ENCODE results near the gene ADGRA1. TPM values are rescaled to one million over a fixed set of nuclear protein-coding genes. Genes with fewer than 3 reads are reported as not detected.

Gene ADGRA1
- total and polyA plus RNA-seq, 10 of the 15 experiments (the other 5 are each of a cell fraction or from before 2014, with no cell fraction given) = not detected

DNA sequence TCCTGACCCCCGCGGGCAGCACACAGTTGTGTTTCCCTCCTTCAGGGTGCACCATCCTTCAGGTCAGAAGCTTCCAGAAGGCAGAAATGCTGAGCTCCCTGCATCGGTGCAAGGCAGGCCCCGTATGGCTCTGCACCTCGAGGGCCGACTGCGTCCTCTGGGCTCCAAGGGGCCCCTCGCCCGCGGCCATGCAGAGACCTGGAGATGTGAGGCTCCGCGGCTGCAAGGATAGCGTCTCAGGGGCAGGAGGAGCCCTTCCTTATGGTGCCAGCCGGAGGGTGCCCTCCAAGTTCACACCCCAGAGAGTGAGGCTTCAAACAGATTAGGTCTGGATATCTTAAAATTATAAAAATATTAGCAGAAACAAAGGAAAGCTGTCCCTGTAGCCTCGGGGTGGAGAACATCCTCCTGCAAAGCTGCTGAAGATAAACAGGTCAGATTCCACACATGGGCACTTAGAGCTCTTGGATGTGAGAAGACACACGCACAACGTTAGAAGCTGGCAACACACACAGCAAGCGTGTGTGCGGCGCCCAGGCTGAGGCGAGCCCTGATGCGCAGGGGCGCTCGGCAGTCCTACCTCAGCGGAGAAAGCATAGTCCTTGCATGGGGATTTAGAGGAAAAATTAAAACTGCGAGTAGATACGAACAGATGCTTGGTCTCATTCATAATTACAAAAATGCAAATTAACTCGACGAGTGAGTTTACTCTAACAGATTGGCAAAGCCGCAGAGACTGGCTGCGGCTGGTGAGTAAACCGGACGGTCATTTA is 92.7 kb downstream of the ADGRA1 start (continued):
- no peak for TF ChIP-seq POLR2AphosphoS2 (IDR thresholded peaks at IDR 0.05; ENCODE audit: low read depth, low read length)
- TF ChIP-seq ZBED1 (IDR thresholded peaks at IDR 0.05; ENCODE audit: borderline replicate concordance) = no peak

DNA sequence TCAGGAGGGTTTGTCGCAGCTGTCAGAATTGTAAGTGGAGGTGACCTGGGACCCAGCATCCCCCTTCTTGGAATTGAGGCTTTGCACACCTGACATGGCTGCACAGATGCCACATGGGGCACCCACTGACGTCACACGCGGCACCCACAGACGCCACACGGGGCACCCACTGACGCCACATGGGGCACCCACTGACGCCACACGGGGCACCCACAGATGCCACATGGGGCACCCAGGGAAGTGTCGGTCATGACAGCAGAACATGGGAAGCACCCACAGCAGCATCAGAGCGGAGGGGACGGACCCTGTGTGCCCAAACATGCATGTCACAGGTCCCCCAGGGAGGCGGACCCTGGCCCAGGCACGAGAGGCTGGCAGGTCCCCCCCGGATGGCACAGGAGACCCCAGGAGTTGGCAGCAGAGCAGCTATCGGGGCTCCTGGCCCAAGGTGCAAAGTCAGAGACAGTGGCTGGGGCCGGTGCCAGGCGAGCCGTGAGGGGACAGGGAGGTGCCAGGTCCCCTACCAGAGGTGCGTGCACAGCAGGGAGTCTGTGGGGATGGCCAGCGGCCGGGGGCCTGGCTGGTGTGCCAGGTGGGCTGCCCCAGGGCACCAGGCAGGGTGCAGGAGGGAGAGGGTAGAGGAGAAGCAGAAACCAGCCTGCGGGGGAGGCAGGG is 93.4 kb downstream of the ADGRA1 start:
- RAD21 ChIA-PET (ENCODE audit: unreplicated experiment) = no interaction called here

More for the DNA sequence above, 93.4 kb downstream of the ADGRA1 start:
- Histone ChIP-seq H3K9me3 (replicated peaks; ENCODE audit: control insufficient read depth, insufficient read depth, low read length) (no peaks in the 10 kb centered on the region; the same call in 2 of the 3 replicates), H3K9ac (ENCODE audit: control insufficient read depth, insufficient read depth, low read length) (no peak overlapping the region), H3K27ac (ENCODE audit: control insufficient read depth, insufficient read depth) (no peak overlapping the region), H3K4me2 (ENCODE audit: control insufficient read depth, insufficient read depth) (no peak overlapping the region), H3K36me3 (ENCODE audit: control insufficient read depth in 2 of 2, insufficient read depth in 2 of 2, low read length in 1 of 2) (no peaks in the 10 kb centered on the region), H4K20me1 (ENCODE audit: control insufficient read depth, insufficient read depth) (no peaks in the 10 kb centered on the region), H2AFZ (ENCODE audit: control insufficient read depth, low read depth, low read length) (no peak overlapping the region), H3K4me3 (no peak overlapping the region), H3K4me1 (ENCODE audit: control insufficient read depth, insufficient read depth, low read length) (no peaks in the 10 kb centered on the region), H3K27me3 (replicated peaks in 1 of 2; ENCODE audit: control insufficient read depth in 2 of 2, insufficient read depth in 2 of 2, low read length in 1 of 2) (no peaks in the 10 kb centered on the region), H3K79me2 (ENCODE audit: control insufficient read depth, insufficient read depth, low read length) (no peaks in the 10 kb centered on the region)
- POLR2A ChIA-PET = no interaction called here
- in situ Hi-C loops (cut with MboI) (no loop called here), intact Hi-C loops (cut with micrococcal nuclease; ENCODE audit: unreplicated experiment) (no loop called here)
- BruUV-seq (replicated peaks) = no TSS peak
- TF ChIP-seq RBBP5 (conservative IDR thresholded peaks at IDR 0.05) = no peak
- TF ChIP-seq, protein P1, sequence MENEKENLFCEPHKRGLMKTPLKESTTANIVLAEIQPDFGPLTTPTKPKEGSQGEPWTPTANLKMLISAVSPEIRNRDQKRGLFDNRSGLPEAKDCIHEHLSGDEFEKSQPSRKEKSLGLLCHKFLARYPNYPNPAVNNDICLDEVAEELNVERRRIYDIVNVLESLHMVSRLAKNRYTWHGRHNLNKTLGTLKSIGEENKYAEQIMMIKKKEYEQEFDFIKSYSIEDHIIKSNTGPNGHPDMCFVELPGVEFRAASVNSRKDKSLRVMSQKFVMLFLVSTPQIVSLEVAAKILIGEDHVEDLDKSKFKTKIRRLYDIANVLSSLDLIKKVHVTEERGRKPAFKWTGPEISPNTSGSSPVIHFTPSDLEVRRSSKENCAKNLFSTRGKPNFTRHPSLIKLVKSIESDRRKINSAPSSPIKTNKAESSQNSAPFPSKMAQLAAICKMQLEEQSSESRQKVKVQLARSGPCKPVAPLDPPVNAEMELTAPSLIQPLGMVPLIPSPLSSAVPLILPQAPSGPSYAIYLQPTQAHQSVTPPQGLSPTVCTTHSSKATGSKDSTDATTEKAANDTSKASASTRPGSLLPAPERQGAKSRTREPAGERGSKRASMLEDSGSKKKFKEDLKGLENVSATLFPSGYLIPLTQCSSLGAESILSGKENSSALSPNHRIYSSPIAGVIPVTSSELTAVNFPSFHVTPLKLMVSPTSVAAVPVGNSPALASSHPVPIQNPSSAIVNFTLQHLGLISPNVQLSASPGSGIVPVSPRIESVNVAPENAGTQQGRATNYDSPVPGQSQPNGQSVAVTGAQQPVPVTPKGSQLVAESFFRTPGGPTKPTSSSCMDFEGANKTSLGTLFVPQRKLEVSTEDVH (IDR thresholded peaks at IDR 0.05; ENCODE audit: low read depth, partially characterized antibody) = no peak
- no peak for TF ChIP-seq TCF12 (IDR thresholded peaks at IDR 0.05; ENCODE audit: low read depth, low read length)
- TF ChIP-seq RFX5 (IDR thresholded peaks at IDR 0.05; ENCODE audit: low read depth, low read length) = no peak
- TF ChIP-seq CBFB (IDR thresholded peaks at IDR 0.05; ENCODE audit: low read depth) = no peak
- TF ChIP-seq SIX5 (IDR thresholded peaks at IDR 0.05; ENCODE audit: low read depth, low read length, severe bottlenecking) = no peak
- TF ChIP-seq CHD4 (IDR thresholded peaks at IDR 0.05) = no peak
- TF ChIP-seq CREB1 (IDR thresholded peaks at IDR 0.05; ENCODE audit: low read depth) = no peak
- CTCF ChIA-PET = no interaction called here
- DNase-seq (ENCODE audit: low read depth, low spot score) = no peak
- no peak for FAIRE-seq
- SMC1A ChIA-PET (ENCODE audit: uncharacterized antibody, unreplicated experiment) = no interaction called here
- 70% methylated on average over 23 of the region's 23 CpGs for WGBS (ENCODE audit: insufficient coverage, insufficient replicate concordance, low lambda C conversion rate, missing lambda C conversion rate)
- no peak for ATAC-seq

Other genes with a start within 250 kb of the ADGRA1 start
Only the 7 nearest of the 8 such genes appear.
- gene CFAP46, start 145.4 kb upstream of the ADGRA1 start, total RNA-seq (2014; rRNA removed) = not detected in 2 replicates
- gene CFAP46, start 145.4 kb upstream of the ADGRA1 start, total RNA-seq (2014; rRNA removed; fragmentation: Illumina TruSeq; extraction: Trizol) = not detected in 2 replicates
- gene CFAP46, start 145.4 kb upstream of the ADGRA1 start, total RNA-seq (2021) = not detected in 2 replicates
- 0.01 TPM in 1 of 2 replicates, not detected in the other for gene CFAP46, start 145.4 kb upstream of the ADGRA1 start, polyA plus RNA-seq (2011; rRNA removed)
- not detected in 2 replicates for gene CFAP46, start 145.4 kb upstream of the ADGRA1 start, polyA plus RNA-seq (2014; fragmentation: Illumina TruSeq; extraction: Trizol)
- gene CFAP46, start 145.4 kb upstream of the ADGRA1 start, polyA plus RNA-seq (2014; fragmentation: Nextera tagmentation; extraction: Ambion mirVana) = not detected
- 0.18 TPM in 1 of 2 replicates, not detected in the other for gene CFAP46, start 145.4 kb upstream of the ADGRA1 start, polyA plus RNA-seq (2014; rRNA removed)
- gene CFAP46, start 145.4 kb upstream of the ADGRA1 start, polyA plus RNA-seq (2016; fragmentation: Nextera tagmentation; extraction: Ambion mirVana) = under 1 TPM in 1 of 2 experiments, not detected in 1; 0.03 TPM
- not detected in 2 replicates for gene KNDC1, start 72.3 kb downstream of the ADGRA1 start, total RNA-seq (2014; rRNA removed)
- gene KNDC1, start 72.3 kb downstream of the ADGRA1 start, total RNA-seq (2014; rRNA removed; fragmentation: Illumina TruSeq; extraction: Trizol) = not detected in 2 replicates
- 0.05 TPM in 1 of 2 replicates, not detected in the other for gene KNDC1, start 72.3 kb downstream of the ADGRA1 start, total RNA-seq (2021)
- gene KNDC1, start 72.3 kb downstream of the ADGRA1 start, polyA plus RNA-seq (2011; rRNA removed) = not detected in 2 replicates
- gene KNDC1, start 72.3 kb downstream of the ADGRA1 start, polyA plus RNA-seq (2014; fragmentation: Illumina TruSeq; extraction: Trizol) = not detected in 2 replicates
- not detected for gene KNDC1, start 72.3 kb downstream of the ADGRA1 start, polyA plus RNA-seq (2014; fragmentation: Nextera tagmentation; extraction: Ambion mirVana)
- not detected in 2 replicates for gene KNDC1, start 72.3 kb downstream of the ADGRA1 start, polyA plus RNA-seq (2014; rRNA removed)
- under 1 TPM; 0.03 to 0.11 TPM for gene KNDC1, start 72.3 kb downstream of the ADGRA1 start, polyA plus RNA-seq (2016; fragmentation: Nextera tagmentation; extraction: Ambion mirVana)
- not detected in 2 replicates for gene UTF1, start 142.3 kb downstream of the ADGRA1 start, total RNA-seq (2014; rRNA removed)
- gene UTF1, start 142.3 kb downstream of the ADGRA1 start, total RNA-seq (2014; rRNA removed; fragmentation: Illumina TruSeq; extraction: Trizol) = not detected in 2 replicates
- gene UTF1, start 142.3 kb downstream of the ADGRA1 start, total RNA-seq (2021) = not detected in 2 replicates
- not detected in 2 replicates for gene UTF1, start 142.3 kb downstream of the ADGRA1 start, polyA plus RNA-seq (2011; rRNA removed)
- gene UTF1, start 142.3 kb downstream of the ADGRA1 start, polyA plus RNA-seq (2014; fragmentation: Illumina TruSeq; extraction: Trizol) = not detected in 2 replicates
- not detected for gene UTF1, start 142.3 kb downstream of the ADGRA1 start, polyA plus RNA-seq (2014; fragmentation: Nextera tagmentation; extraction: Ambion mirVana)
- gene UTF1, start 142.3 kb downstream of the ADGRA1 start, polyA plus RNA-seq (2014; rRNA removed) = not detected in 2 replicates
- not detected for gene UTF1, start 142.3 kb downstream of the ADGRA1 start, polyA plus RNA-seq (2016; fragmentation: Nextera tagmentation; extraction: Ambion mirVana)
- not detected in 2 replicates for gene VENTX, start 149.9 kb downstream of the ADGRA1 start, total RNA-seq (2014; rRNA removed)
- gene VENTX, start 149.9 kb downstream of the ADGRA1 start, total RNA-seq (2014; rRNA removed; fragmentation: Illumina TruSeq; extraction: Trizol) = not detected in 2 replicates
- gene VENTX, start 149.9 kb downstream of the ADGRA1 start, total RNA-seq (2021) = not detected in 2 replicates
- not detected in 2 replicates for gene VENTX, start 149.9 kb downstream of the ADGRA1 start, polyA plus RNA-seq (2011; rRNA removed)
- not detected in 2 replicates for gene VENTX, start 149.9 kb downstream of the ADGRA1 start, polyA plus RNA-seq (2014; fragmentation: Illumina TruSeq; extraction: Trizol)
- not detected for gene VENTX, start 149.9 kb downstream of the ADGRA1 start, polyA plus RNA-seq (2014; fragmentation: Nextera tagmentation; extraction: Ambion mirVana)
- gene VENTX, start 149.9 kb downstream of the ADGRA1 start, polyA plus RNA-seq (2014; rRNA removed) = not detected in 2 replicates
- under 1 TPM in 1 of 2 experiments, not detected in 1; 0.05 TPM for gene VENTX, start 149.9 kb downstream of the ADGRA1 start, polyA plus RNA-seq (2016; fragmentation: Nextera tagmentation; extraction: Ambion mirVana)
- gene ADAM8, start 188.9 kb downstream of the ADGRA1 start, total RNA-seq (2014; rRNA removed) = 31.6 and 37.4 TPM in 2 replicates
- 13.0 and 13.2 TPM in 2 replicates for gene ADAM8, start 188.9 kb downstream of the ADGRA1 start, total RNA-seq (2014; rRNA removed; fragmentation: Illumina TruSeq; extraction: Trizol)
- 86.1 and 92.7 TPM in 2 replicates for gene ADAM8, start 188.9 kb downstream of the ADGRA1 start, total RNA-seq (2021)
- 5.3 and 15.1 TPM in 2 replicates for gene ADAM8, start 188.9 kb downstream of the ADGRA1 start, polyA plus RNA-seq (2011; rRNA removed)
- gene ADAM8, start 188.9 kb downstream of the ADGRA1 start, polyA plus RNA-seq (2014; fragmentation: Illumina TruSeq; extraction: Trizol) = 0.68 and 6.8 TPM in 2 replicates
- gene ADAM8, start 188.9 kb downstream of the ADGRA1 start, polyA plus RNA-seq (2014; fragmentation: Nextera tagmentation; extraction: Ambion mirVana) = 1 to 10 TPM in 1 of 2 experiments, under 1 TPM in 1; 0.37 to 2.3 TPM
- gene ADAM8, start 188.9 kb downstream of the ADGRA1 start, polyA plus RNA-seq (2014; rRNA removed) = 51.6 and 73.2 TPM in 2 replicates
- gene ADAM8, start 188.9 kb downstream of the ADGRA1 start, polyA plus RNA-seq (2016; fragmentation: Nextera tagmentation; extraction: Ambion mirVana) = 10 to 100 TPM; 28.4 to 34.1 TPM
- gene TUBGCP2, start 220.9 kb downstream of the ADGRA1 start, total RNA-seq (2014; rRNA removed) = 38.5 TPM in 2 replicates
- gene TUBGCP2, start 220.9 kb downstream of the ADGRA1 start, total RNA-seq (2014; rRNA removed; fragmentation: Illumina TruSeq; extraction: Trizol) = 18.1 and 19.1 TPM in 2 replicates
- gene TUBGCP2, start 220.9 kb downstream of the ADGRA1 start, total RNA-seq (2021) = 46.5 and 47.1 TPM in 2 replicates
- gene TUBGCP2, start 220.9 kb downstream of the ADGRA1 start, polyA plus RNA-seq (2011; rRNA removed) = 23.7 and 35.8 TPM in 2 replicates
- gene TUBGCP2, start 220.9 kb downstream of the ADGRA1 start, polyA plus RNA-seq (2014; fragmentation: Illumina TruSeq; extraction: Trizol) = 16.0 and 26.6 TPM in 2 replicates
- 10 to 100 TPM in 1 of 2 experiments, 1 to 10 TPM in 1; 4.8 to 11.6 TPM for gene TUBGCP2, start 220.9 kb downstream of the ADGRA1 start, polyA plus RNA-seq (2014; fragmentation: Nextera tagmentation; extraction: Ambion mirVana)
- gene TUBGCP2, start 220.9 kb downstream of the ADGRA1 start, polyA plus RNA-seq (2014; rRNA removed) = 33.6 and 36.2 TPM in 2 replicates
- gene TUBGCP2, start 220.9 kb downstream of the ADGRA1 start, polyA plus RNA-seq (2016; fragmentation: Nextera tagmentation; extraction: Ambion mirVana) = 10 to 100 TPM; 36.4 to 37.7 TPM
- gene ZNF511, start 221.0 kb downstream of the ADGRA1 start, total RNA-seq (2014; rRNA removed) = 21.0 and 21.3 TPM in 2 replicates
- 29.8 and 30.3 TPM in 2 replicates for gene ZNF511, start 221.0 kb downstream of the ADGRA1 start, total RNA-seq (2014; rRNA removed; fragmentation: Illumina TruSeq; extraction: Trizol)
- 50.3 and 57.1 TPM in 2 replicates for gene ZNF511, start 221.0 kb downstream of the ADGRA1 start, total RNA-seq (2021)
- gene ZNF511, start 221.0 kb downstream of the ADGRA1 start, polyA plus RNA-seq (2011; rRNA removed) = 24.8 and 32.1 TPM in 2 replicates
- 12.0 and 31.8 TPM in 2 replicates for gene ZNF511, start 221.0 kb downstream of the ADGRA1 start, polyA plus RNA-seq (2014; fragmentation: Illumina TruSeq; extraction: Trizol)
- 1 to 10 TPM in 1 of 2 experiments, under 1 TPM in 1; 0.58 to 6.0 TPM for gene ZNF511, start 221.0 kb downstream of the ADGRA1 start, polyA plus RNA-seq (2014; fragmentation: Nextera tagmentation; extraction: Ambion mirVana)
- gene ZNF511, start 221.0 kb downstream of the ADGRA1 start, polyA plus RNA-seq (2014; rRNA removed) = 49.0 and 54.9 TPM in 2 replicates
- 100 to 1,000 TPM; 110 TPM for gene ZNF511, start 221.0 kb downstream of the ADGRA1 start, polyA plus RNA-seq (2016; fragmentation: Nextera tagmentation; extraction: Ambion mirVana)